SKM-1 treated with dmso at 0.1 percent for 144 hours (cell line): ENCODE measurements around the gene LIMA1.
"Not testable (repeated sequence)": the region's sequence is repeated elsewhere in the genome, so short reads cannot be mapped to it uniquely, and the experiment has no call there.

Experiments used
- DNase-seq: peaks from one replicate; lab custom pipeline; 2025; ENCODE audit not compliant: unreplicated experiment; lab: John Stamatoyannopoulos, UW

Gene LIMA1

DNA sequence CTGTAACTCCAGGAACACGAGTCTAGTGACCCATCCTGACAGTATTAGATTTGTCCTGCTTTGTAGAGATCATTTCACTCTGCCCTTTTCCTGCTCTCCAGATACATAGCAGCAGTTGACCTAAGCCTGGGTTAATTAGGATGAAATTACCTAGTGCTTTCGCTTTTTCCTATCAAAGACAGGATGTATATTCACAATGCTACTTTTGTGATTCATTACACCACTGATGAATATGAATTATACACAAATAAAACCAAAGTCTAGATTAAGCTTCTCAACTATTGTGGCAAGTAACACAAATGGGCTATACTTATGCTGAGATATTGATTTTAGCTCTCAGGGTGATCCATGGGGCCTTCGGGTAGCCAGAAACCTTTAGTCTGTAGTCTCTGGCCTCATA lies 134.0 kb downstream of the LIMA1 start:
- DNase-seq: no peak

DNA sequence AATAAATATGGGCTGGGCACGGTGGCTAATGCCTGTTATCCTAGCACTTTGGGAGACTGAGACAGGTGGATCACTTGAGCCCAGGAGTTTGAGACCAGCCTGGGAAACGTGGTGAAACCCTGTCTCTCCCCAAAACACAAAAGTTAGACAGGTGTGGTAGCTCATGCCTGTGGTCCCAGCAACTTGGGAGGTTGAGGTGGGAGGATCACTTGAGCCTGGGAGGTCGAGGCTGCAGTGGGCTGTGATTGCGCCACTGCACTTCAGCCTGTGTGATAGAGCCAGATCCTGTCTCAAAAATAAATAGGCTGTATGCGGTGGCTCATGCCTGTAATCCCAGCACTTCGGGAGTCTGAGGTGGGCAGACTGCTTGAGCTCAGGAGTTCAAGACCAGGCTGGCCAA lies 135.3 kb downstream of the LIMA1 start:
- not testable (repeated sequence) for DNase-seq

- DNase-seq: no peak
These were observed 136.0 kb downstream of the LIMA1 start for GRCh38 chr12:50147281-50147680.

DNA sequence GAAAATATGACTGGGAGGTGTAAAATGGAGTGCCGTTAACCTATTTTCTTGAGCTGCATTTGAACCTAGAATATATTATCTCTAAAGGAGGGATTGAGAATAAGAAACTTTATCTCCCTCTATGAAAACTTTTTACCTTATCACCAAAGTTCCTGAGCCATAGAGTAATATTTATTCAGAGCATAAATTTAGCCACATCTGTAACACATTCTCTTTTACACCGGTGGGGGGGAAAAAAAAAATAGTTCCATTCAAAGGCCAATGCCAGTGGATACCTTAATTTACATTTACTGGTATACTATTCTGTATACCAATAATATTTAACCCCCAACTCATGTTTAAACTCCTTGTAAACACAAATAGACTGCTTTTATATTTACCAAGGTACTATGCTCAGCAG lies 137.9 kb downstream of the LIMA1 start:
- no peak for DNase-seq

- DNase-seq: no peak
These were observed 140.3 kb downstream of the LIMA1 start for GRCh38 chr12:50142993-50143392.

DNA sequence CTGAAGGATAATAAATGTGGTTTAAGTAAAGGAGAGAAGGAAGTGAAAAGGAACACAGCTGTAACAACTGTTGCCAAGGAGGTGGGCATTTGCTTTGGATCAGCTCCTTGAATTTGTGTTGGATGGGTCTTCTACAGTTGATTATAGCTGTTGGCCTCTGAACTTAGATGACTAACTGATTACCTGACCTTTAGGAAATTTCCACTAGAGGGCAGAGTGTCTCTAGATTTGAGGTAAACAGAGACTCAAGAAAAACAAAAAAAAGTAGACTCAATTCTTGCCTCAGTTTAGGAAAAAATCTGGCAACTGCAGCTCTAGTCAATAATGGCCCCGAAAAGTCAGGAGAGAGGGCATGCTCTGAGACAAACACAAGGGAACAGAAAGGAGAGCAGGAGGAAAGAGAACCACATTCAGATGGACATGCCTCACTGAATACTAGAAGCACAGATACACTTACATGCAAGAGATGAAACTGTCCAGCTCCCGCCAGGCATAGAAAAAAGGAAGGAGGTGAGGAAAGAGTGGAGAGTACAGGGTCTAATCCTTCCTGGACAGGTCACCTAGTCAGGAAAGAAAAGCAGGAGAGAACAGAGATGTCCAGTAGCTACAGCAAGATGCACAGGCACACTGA lies 150.7 kb downstream of the LIMA1 start:
- no peak for DNase-seq

GRCh38 chr12:50129290-50129689 lies 154.0 kb downstream of the LIMA1 start:
- no peak for DNase-seq

- no peak for DNase-seq
These were observed 155.8 kb downstream of the LIMA1 start for GRCh38 chr12:50127546-50127945.
